ENCODE measurements around the gene VSIG10.

- TF ChIP-seq CTCF (IDR thresholded peaks at IDR 0.05; ENCODE audit: insufficient read depth, low read length, poor library complexity, severe bottlenecking) (no peak), EZH2phosphoT487 (conservative IDR thresholded peaks at IDR 0.05; ENCODE audit: low read length) (no peak)
Observed at GRCh38 chr12:118063576-118064391, 40.0 kb downstream of the VSIG10 start.
